ENCODE measurements around the gene KDM2A.

Gene KDM2A

DNA sequence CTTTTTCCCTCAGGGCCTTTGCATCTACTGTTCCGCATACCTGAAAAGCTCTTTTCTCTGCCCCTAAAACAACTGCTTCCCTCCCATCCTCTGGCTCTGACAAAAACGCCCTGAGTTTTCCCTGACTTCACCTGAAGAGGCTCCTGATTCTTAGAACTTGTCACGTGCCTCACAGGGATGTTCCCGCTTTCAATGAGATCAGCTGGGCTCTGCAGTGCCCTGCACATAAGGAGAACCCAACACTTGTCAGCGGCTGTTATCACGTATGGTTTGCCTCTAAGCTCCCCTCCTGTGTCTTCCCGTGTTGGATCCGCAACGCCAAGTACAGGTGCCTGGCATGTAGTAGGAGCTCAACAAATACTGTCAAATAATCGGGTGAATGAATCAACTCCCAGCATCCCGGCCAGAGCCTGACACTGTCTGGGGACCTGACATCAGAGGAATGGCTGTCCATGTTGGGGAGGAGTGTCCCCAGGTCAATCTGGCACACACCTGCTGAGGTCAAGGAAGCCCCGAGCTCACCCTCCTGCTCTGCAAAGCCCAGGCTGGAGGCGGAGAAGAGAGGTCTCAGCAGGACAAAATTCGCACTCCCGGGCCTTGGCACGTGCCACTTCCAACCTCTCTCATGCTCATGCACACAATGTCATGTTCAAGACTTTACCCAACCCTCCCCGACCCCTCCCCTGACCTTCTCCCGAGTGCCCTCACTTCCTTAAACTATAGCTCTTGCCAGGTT, 143.1 kb downstream of the KDM2A start:
- DNase-seq: no peak

GRCh38 chr11:67262731-67263675, 143.9 kb downstream of the KDM2A start:
- peak; percentile 79 for DNase-seq

DNA sequence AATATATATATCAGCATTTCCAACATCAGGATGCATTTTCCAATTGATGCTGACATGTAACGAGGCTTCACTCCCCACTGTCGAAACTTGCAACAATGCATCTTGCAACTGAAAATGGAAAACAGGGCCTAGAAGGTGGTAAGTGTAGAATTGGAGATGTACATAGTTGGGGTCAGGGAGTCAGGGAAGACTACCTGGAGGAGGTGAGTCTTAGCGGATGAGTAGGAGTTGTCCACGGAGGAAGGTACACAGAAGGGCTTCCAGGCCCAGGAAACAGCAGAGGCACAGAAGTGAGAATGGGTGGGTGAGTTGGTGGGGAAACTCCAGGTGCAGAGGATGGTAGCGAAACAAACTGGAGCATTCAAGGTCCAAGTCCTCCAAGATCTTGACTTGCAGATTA, 145.2 kb downstream of the KDM2A start:
- DNase-seq: no peak

GRCh38 chr11:67264877-67265632, 146.0 kb downstream of the KDM2A start:
- DNase-seq: no peak

GRCh38 chr11:67265633-67266448, 146.8 kb downstream of the KDM2A start:
- peak; percentile 59 for DNase-seq

DNA sequence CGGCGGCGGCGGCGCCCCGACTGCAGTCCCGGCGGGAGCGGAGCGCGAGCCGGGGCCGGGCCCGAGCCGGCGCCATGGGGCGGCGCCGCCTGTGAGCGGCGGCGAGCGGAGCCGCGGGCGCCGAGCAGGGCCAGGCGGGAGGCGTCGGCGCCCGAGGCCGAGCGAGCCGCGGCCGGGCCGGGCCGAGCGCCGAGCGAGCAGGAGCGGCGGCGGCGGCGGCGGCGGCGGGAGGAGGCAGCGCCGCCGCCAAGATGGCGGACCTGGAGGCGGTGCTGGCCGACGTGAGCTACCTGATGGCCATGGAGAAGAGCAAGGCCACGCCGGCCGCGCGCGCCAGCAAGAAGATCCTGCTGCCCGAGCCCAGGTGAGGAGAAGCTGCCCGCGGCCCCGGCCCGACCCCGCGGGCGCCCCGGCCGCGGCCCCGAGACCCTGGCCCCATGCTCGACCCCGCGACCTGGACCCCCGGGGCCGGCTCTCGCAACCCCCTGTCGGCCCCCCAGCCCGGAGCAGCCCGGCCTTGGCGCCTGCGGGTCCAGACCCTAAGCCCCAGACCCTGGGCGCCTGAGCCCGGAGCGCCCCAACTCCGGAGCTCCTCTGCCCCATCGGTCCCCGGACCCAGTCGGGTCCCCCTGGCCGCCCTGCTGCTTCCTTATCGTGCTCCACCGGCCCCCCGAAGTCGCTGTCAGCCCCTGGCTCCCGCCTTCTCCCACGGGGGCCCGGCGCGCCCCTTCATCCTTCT, 147.6 kb downstream of the KDM2A start, which contains the start of gene GRK2:
Gene GRK2, plus strand, starts transcription at position 25 of the 739 bp plus-strand sequence. Its CDS starts 227 bp downstream, at position 252.
- peak; percentile 51 for DNase-seq

GRCh38 chr11:67267188-67268080, 148.4 kb downstream of the KDM2A start:
- DNase-seq: no peak

DNA sequence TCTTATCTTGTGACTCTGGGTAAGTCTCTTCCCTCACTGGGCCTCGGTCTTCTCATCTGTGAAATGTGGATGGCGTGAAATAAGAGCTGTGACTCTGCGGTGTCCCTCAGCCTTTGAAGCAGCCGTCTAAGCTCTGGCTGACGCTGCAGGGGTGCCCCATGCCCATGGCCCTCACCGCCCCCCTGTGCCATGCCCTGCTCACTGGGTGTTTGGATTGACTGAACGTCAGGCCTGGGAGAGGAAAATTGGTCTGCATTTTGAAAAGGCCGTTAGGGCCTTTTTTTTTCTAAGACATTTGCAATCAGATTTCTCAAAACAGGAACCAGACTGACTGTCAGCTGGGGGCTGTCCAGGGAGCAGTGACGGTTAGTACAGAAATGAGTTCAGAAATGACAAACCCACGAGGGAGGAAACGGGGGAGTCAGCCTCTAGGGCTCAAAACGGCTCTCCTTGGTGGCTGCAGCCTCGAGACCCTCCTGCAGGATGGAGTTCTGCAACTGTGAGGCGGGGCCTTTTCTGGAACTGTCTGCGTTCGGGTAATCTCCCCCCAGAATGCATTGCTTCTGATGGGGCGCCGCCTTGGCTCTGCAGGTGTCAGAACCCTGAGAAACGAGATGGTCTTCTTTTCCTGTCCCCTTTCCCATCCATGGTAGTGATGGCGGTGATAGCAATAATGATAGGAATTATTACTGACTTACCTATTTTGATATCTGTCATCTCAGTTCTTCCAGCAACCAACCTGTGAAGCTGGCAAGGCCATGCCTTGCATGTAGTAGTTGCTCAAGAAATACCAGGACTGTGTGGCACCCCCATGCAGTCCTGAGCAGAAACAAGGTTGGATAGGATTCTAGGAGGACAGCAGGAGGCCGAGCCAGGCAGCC, 149.3 kb downstream of the KDM2A start:
- no peak for DNase-seq

DNA sequence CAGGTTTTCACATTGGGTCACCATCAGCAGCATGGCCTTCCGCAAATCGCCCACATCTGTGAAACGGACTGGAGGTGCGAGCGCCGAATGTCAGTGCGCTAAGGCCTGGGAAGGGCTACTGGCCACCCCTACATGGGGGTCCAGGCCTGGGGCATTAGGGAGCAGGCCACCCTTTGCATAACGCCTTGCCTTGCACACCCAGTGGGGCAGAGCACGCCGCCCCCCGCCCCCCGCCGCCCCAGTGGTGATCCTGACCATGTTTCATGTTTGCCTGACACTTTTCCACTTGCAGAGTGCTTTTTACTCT, 149.9 kb downstream of the KDM2A start:
- DNase-seq: no peak

DNA sequence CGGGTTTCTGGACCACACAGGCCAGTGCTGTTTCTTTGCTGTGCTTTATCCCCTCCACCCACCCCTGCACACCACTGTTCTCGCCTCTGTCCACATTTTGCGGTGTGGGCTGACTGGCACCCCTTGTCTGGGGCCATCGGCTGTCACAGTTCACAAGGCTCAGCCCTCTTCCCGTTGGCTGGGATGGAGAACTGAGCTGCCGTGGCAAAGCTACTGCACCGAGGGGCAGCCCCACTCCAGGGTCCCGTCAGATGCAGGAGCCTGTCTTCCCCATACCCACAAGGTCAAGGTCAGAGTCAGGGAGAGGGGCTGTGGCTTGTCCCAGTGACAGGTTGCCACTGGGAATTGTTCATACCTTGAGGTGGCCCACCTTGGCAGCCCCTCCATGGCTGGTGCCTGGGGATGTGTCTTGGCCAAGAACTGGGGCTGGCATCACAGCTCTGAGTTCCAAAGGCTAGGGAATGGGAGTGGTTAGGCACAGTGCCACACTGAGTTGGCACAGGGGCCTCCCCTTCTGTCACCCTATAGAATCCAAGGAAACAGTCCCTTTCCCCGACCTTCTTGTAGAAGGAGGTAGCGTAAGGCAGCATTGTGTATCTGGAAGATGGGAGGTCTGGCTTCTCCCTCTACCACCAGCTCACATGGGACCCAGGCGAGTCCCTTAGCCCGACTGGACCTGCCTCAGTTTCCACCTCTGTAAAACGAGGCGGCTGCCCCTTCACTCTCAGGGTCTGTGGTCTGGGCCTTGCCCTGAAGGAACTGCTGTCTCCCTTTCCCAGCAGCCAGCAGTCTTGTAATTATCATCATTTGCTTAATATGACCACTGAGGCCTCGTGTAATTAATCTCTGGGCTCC, 150.6 kb downstream of the KDM2A start:
- peak; percentile 20 for DNase-seq

DNA sequence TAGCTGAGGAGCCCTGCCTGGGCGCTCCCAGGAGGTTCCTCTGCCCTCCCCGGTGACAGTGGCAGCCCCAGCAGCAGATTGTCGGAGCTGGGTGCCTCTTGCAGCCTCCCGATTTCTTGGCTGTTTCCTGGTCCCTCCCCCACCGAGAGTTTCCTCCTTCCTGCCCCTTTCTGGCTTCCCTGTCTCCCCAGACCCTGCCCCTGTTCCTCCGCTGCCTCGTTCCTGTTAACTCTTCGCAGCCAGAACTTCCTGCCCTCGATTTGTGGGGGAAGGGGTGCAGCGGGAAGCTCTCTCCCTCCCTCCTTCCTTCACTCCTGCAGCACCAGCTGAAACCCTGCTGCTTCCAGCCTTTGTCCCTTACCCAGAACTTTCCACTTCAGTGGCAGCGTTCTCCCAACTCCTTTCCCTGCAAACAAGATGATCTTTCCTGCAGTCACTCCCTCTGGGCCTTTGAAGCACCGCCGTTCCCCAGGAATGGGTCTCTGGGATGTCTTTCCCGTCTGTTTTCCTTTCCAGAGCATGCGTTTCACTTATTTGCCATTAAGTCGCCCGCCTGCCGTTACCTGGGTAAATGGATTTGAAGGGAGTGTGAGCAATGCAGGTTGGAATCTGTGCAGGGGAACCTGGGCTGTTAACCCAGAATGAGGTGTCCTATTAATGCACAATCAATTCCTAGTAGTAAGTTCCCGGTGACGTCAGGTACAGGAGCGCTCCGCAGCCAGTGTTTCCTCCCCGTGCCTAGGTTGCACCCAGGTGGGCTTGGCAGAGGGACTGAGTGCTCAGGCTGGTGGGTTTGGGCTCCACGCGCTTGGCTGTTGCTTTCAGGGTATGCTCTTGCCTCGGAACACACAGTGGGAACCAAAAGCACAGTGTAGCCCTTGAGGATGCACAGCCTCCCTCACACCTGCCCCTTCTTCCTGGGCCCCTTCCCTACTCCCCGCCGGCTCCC, 151.5 kb downstream of the KDM2A start:
- peak; percentile 18 for DNase-seq

- no peak for DNase-seq
Observed at GRCh38 chr11:67271205-67271540, 152.1 kb downstream of the KDM2A start.

- DNase-seq: no peak
Observed at GRCh38 chr11:67271541-67272284, 152.7 kb downstream of the KDM2A start.

GRCh38 chr11:67272327-67273259, 153.5 kb downstream of the KDM2A start:
- no peak for DNase-seq

Data from fibroblast of skin of back (primary cell).